NCI-H510A treated with DMSO at 0.1 percent for 48 hours (cell line): Measurements from ENCODE around the gene PPM1F.
"Not testable (repeated sequence)": the region's sequence is repeated elsewhere in the genome, so short reads cannot be mapped to it uniquely, and the experiment has no call there.

Experiments used
- DNase-seq: peaks from one replicate; lab custom pipeline; 2025; lab: John Stamatoyannopoulos, UW

PPM1F gene

GRCh38 chr22:21940521-21940920 is 12.1 kb downstream of the PPM1F start:
- DNase-seq, result no peak

GRCh38 chr22:21939935-21940334 is 12.7 kb downstream of the PPM1F start:
- DNase-seq, result not testable (repeated sequence)

GRCh38 chr22:21939461-21939913 is 13.2 kb downstream of the PPM1F start:
- DNase-seq, result no peak

GRCh38 chr22:21938906-21939305 is 13.7 kb downstream of the PPM1F start:
- DNase-seq, result no peak

- peak; percentile 71 for DNase-seq
Observed at GRCh38 chr22:21938071-21938822, 14.4 kb downstream of the PPM1F start.

- no peak for DNase-seq
Observed at GRCh38 chr22:21937821-21938070, 14.9 kb downstream of the PPM1F start.

- DNase-seq, result no peak
Observed at GRCh38 chr22:21937041-21937820, 15.4 kb downstream of the PPM1F start.

- DNase-seq, result no peak
Observed at GRCh38 chr22:21936151-21936775, 16.4 kb downstream of the PPM1F start.

- no peak for DNase-seq
Observed at GRCh38 chr22:21933910-21934309, 18.7 kb downstream of the PPM1F start.

DNA sequence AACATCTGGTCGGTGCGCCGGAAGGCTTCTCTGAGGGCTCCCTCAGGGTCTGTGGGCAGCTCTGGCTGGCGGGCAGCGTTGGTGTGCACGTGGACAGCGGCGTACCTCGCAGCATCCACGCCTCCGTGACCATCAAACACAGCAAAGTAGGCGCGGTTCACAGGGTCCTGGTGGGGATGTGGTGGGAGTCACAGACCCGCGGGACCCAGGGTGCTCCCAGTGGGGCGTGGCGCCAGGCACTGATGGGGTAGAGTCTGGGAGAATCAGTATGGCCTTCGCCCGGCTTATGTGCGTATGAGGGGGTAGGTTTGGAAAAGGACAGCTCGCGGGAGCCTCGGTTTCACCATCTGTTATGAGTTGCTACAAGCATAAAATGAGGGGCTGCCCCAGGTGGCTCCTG is 19.2 kb downstream of the PPM1F start:
- DNase-seq, result no peak

DNA sequence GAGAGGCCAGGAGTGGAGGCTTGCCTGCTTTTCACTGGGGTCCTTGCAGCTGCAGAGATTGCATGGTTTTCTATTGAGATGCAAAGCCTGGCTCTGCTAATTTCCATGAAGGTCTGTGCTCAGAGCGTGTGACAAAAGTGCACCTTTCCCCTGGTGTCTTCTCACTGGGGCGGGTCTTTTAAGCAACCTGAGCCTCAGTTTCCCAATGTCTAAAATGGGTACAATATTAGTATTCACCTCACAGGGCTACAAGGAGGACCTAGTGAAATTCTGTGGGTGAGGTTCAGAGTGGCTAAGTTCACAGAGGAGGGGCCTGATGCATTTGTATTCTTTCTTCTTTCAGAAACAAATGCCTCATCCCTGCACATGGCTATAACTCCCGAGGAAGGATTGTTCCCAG is 20.3 kb downstream of the PPM1F start:
- DNase-seq, result no peak

DNA sequence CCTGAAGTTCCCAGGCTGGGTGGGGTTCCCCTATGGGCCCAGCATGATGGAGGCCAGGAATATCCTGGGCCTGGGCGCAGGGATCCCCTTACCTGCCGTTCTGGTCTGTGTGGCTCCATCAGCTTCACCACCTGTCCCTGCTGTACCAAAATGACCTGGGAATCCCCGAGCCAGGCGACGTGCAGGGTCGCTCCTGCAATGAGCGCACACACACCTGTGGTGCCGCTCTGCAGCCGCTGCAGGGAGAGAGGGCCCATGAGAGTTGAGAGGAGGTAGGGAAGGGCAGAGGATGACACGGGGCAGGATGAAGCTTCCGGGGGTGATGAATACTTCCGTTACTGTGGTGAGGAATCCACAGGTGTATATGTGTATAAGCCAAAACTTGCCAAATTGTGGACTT is 21.6 kb downstream of the PPM1F start:
- DNase-seq, result no peak

DNA sequence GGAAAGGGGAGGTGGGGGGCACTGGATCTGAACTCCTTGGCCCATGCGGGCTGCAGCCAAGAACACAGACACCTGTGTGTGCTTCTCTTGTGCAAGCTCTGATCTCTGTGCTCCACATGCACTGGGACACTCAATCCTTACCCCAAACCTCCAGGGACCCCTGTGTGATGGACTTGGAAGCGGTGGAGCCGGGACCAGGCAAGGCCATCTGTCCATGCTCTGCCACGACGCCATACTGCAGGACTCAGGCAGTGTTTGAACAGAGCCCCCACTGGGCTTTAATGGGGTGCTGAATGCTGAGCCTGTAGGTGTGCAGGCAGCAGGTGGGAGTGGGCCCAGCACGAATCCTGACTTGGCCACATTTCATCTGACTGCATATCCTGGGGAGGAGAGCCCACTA is 23.4 kb downstream of the PPM1F start:
- DNase-seq, result no peak

DNA sequence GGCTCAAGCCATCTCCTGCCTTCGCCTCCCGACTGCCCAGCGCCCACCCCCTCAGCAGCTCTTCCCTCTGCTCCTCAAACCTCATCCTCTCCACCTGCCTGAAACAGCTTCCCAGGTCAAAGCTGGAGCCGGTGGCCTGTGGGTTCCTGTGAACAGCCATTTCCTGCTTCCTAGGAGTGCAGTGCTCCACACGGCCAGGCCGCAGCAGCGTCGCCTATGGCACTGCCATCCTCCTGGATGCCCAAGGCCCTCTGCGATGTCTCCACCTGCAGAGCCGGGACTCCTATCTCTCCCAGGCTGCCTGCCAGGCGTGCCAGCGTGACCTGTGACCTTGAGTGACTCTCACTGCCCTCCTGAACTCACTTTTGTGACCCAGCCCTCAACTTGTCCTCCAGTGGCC is 24.6 kb downstream of the PPM1F start:
- no peak for DNase-seq

DNA sequence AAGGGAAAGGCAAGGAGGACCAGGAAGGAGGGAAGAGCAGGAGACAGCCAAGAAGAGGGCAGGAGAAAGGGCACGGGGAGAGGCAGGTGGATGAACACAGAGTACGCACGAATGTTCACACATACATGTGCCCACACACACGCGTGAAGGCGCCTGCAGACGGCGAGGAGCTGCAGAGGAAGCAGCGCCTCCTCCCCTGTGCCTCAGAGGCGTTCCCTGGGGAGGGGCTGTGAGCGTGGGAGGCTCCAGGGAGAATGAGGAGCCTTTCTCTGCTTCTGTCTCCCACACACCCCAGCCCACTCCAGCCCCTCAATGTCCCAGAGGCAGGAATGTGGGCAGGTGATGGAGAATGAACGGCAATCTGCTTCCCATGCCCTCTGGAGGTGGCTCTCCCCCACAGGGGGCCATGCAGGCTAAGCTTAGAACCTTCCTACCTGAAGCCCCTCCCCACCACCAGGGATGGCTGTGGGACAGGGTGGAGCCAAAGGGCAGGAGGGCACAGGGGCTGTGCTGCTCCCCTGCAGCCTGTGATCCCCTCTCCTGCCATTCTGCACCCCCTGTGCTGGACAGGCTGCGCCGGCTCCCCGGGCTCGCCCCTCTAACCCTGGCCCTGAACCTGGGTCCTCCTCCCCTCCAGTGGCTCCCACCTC is 25.3 kb downstream of the PPM1F start:
- DNase-seq, result no peak

DNA sequence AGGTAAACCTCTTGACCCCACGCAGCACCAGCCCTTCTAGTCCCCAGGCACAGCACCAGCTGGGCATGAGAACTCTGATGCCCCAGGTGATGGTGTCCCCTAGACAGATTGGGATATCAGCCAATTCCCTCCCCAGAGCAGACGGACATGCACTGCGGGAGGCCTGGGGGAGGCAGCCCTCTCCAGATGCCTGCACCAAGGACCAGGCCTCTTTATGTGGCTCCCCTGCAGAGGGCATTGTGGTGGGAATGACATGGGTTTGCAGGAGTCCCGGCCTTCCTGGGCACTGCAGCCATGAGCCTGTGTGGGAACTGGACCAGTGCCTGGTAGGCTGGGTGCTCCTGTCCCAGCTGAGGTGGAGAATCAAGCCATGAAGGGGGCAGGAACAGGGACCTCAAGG is 25.9 kb downstream of the PPM1F start:
- DNase-seq, result no peak

DNA sequence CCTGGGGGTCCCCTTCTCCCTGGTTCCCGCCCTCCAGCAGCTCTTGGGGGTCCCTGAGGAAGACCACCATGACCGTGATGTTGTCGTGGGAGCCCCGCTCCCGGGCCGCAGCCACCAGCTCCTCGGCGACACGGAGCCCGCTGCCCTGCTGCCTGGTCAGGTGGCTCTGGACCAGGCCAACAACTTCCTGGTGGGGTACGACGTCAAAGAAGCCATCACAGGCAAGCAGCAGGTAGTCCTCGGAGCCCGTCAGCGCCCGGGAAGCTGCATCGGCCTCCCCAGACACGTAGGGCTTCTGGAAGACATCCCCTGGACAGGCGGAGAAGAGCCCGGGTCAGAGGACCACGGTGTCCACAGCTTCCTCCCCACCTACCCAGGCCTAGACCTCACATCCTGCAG is 29.5 kb downstream of the PPM1F start:
- DNase-seq, result no peak

DNA sequence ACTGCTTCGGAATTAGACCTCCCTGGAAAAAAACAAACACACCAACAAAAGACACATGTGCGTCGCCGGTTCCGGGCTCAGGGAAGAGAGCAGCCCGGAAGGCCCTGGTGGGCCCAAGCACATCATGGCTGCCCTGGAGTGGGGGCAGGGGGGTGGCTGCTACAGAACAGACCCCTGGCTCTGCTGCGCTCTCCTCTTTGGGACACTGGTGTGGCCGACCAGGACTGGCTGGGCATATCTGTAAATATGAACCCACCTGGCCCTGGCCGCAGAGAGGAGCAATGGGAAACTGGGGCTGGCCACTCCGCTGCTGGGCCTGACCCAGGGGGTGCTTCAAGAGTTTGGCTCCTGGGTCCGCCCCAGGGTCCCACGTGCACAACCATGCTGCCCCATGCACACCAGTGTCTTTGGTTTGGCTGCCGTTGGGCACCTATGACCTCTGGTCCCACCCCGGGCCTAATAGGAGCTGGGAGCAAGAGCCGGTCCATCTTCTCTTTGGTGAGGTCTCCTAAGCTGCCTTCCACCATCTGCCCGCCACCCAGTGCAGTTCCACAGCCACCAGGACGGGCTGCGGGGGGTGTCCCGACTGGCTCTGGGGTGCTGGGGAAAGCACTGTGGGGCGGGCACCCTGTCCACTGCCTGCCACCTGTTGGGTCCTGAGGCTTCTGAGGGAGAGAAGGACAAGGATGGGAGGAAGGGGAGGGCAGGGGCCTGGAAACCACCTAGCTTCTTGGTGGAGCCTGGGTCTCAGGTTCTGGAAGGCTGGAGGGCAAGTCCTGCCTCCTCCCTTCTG is 30.1 kb downstream of the PPM1F start:
- no peak for DNase-seq

DNA sequence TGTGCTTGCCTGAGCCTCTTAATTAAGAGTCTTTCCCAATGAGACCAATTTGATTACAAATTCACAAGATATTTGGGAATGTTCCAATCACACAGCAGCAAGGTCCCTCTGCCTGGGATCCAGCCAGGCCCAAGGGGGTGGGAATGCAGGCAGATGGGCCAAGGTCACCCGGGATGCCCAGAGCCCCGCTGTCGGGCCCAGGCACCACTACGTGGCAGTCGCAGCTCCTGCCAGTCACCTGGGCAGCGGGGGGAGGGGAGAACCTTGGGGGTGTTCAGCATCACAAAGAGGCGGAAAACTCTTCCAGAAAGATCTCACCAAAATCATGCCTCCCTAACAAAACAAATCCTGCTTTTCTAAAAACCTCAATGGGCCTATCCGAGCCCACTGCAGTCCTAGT is 30.9 kb downstream of the PPM1F start:
- DNase-seq, result no peak

- DNase-seq, result no peak
Observed at GRCh38 chr22:21921184-21921721, 31.4 kb downstream of the PPM1F start.

- no peak for DNase-seq
Observed at GRCh38 chr22:21920341-21921183, 32.1 kb downstream of the PPM1F start.
